ENCODE data around the gene BAIAP2L2.

The BAIAP2L2 gene

GRCh38 chr22:38036392-38037062 lies 74.0 kb downstream of the BAIAP2L2 start:
- DNase-seq, result no peak

- no peak for DNase-seq
These were observed 75.0 kb downstream of the BAIAP2L2 start for GRCh38 chr22:38035530-38035885.
